Suprapubic skin (tissue), 4 donors: ENCODE measurements around the gene DUSP7.

Source experiments
- CTCF ChIP-seq, 2 donors: fragments of 200-600 bp in 1 of 2; fragments of 450-650 bp in 1 of 2; sonication (generic) in 1 of 2; IDR thresholded peaks; one replicate each; pipeline ENCODE4 v1.5.1; 2016 to 2019; ENCODE audit warnings: antibody characterized with exemption in 2 of 2, mild to moderate bottlenecking in 1 of 2, moderate library complexity in 1 of 2
- EP300 ChIP-seq: sonication (generic); formaldehyde crosslinking; IDR thresholded peaks from one replicate; pipeline ENCODE4 v1.6.1; 2017; ENCODE audit warnings: antibody characterized with exemption
- POLR2A ChIP-seq, 2 donors: fragments of 450-650 bp; IDR thresholded peaks; one replicate each; pipeline ENCODE4 v1.6.1; 2017; ENCODE audit warnings: antibody characterized with exemption in 2 of 2, mild to moderate bottlenecking in 2 of 2, moderate library complexity in 2 of 2
- POLR2AphosphoS5 ChIP-seq, 3 donors: sonication (generic); formaldehyde crosslinking; IDR thresholded peaks; one replicate each; pipeline ENCODE4 v1.6.1; 2017; ENCODE audit warnings: antibody characterized with exemption in 3 of 3

GRCh38 chr3:52022323-52023100, 33.9 kb downstream of the DUSP7 start:
- no peak for TF ChIP-seq POLR2A (IDR thresholded peaks at IDR 0.05)
- TF ChIP-seq POLR2AphosphoS5 (IDR thresholded peaks at IDR 0.05), result no peak
- no peak for TF ChIP-seq CTCF (IDR thresholded peaks at IDR 0.05)
- no peak for TF ChIP-seq EP300
